ENCODE results near the gene METTL2B. TPM values are rescaled to one million over a fixed set of nuclear protein-coding genes. Genes with fewer than 3 reads are reported as not detected.
"Not testable (repeated sequence)": the region's sequence is repeated elsewhere in the genome, so short reads cannot be mapped to it uniquely, and the experiment has no call there.

METTL2B gene
- total RNA-seq, 1 donor from 2014 or later: 47.5 TPM

DNA sequence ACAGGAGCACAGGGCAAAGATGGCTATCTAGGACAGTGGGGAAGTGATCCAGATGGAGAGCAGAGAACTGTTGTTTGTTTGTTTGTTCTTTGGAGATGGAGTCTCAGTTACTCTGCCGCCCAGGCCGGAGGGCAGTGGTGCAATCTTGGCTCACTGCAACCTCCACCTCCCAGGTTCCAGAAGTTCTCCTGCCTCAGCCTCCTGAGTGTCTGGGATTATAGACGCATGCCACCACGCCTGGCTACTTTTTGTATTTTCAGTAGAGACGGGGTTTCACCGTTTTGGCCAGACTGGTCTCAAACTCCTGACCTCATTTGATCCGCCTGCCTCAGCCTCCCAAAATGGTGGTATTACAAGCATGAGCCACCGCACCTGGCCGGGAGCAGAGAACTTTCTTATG is 20.9 kb downstream of the METTL2B start:
- H3K4me3 ChIP-seq (ENCODE audit: low read depth, low read length): no peak overlapping the region
- TF ChIP-seq, protein P1, sequence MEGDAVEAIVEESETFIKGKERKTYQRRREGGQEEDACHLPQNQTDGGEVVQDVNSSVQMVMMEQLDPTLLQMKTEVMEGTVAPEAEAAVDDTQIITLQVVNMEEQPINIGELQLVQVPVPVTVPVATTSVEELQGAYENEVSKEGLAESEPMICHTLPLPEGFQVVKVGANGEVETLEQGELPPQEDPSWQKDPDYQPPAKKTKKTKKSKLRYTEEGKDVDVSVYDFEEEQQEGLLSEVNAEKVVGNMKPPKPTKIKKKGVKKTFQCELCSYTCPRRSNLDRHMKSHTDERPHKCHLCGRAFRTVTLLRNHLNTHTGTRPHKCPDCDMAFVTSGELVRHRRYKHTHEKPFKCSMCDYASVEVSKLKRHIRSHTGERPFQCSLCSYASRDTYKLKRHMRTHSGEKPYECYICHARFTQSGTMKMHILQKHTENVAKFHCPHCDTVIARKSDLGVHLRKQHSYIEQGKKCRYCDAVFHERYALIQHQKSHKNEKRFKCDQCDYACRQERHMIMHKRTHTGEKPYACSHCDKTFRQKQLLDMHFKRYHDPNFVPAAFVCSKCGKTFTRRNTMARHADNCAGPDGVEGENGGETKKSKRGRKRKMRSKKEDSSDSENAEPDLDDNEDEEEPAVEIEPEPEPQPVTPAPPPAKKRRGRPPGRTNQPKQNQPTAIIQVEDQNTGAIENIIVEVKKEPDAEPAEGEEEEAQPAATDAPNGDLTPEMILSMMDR (IDR thresholded peaks at IDR 0.05; ENCODE audit: insufficient read depth, low read length, poor library complexity, severe bottlenecking): no peak
- no peaks in the 10 kb centered on the region for H3K36me3 ChIP-seq (ENCODE audit: control insufficient read depth, insufficient read depth, low read length)
- no peak for DNase-seq (ENCODE audit: low read depth)
- H3K27me3 ChIP-seq (ENCODE audit: control insufficient read depth, insufficient read depth, low read length): no peaks in the 10 kb centered on the region

DNA sequence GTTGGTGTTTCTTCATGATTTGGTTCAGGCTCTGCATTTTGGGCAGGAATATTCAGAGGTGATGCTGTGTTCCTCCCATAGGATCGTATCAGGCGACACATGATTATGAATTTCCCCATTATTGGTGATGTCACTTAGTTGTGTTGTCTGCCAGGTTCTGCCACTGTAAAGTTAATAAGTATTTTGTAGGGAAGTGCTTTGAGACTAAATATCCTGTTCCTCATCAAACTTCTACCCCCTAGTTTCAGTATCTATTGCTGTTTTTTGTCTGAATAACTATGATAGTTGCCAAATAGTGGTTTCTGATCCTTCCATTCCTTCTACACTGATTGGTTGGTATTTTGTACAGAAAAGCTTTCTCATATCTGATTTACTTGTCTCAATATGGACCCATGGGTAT is 28.9 kb downstream of the METTL2B start:
- DNase-seq (ENCODE audit: low read depth); H3K4me3 ChIP-seq (ENCODE audit: low read depth, low read length): not testable (repeated sequence)

DNA sequence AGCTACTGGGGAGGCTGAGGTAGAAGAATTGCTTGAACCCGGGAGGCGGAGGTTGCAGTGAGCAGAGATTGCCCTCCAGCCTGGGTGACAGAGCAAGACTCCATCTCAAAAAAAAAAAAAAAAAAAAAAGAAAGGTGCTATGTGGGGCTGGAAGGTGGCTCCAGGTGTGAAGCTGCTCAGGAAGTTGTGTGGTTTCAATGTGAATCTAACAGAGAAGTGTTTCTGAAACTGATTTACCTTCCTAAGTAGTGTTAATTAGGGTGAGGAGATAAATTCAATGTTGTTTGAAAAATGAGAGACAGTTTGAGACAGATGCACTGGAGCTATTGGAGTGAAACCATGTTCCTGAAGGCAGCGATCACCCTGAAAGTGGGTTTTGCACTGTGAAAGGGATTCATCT is 30.3 kb downstream of the METTL2B start:
- not testable (repeated sequence) for H3K4me3 ChIP-seq (ENCODE audit: low read depth, low read length); H3K36me3 ChIP-seq (ENCODE audit: control insufficient read depth, insufficient read depth, low read length); DNase-seq (ENCODE audit: low read depth); H3K27me3 ChIP-seq (ENCODE audit: control insufficient read depth, insufficient read depth, low read length)

More for the DNA sequence above, 28.9 kb downstream of the METTL2B start:
- not testable (repeated sequence) for H3K27me3 ChIP-seq (ENCODE audit: control insufficient read depth, insufficient read depth, low read length); H3K36me3 ChIP-seq (ENCODE audit: control insufficient read depth, insufficient read depth, low read length)

DNA sequence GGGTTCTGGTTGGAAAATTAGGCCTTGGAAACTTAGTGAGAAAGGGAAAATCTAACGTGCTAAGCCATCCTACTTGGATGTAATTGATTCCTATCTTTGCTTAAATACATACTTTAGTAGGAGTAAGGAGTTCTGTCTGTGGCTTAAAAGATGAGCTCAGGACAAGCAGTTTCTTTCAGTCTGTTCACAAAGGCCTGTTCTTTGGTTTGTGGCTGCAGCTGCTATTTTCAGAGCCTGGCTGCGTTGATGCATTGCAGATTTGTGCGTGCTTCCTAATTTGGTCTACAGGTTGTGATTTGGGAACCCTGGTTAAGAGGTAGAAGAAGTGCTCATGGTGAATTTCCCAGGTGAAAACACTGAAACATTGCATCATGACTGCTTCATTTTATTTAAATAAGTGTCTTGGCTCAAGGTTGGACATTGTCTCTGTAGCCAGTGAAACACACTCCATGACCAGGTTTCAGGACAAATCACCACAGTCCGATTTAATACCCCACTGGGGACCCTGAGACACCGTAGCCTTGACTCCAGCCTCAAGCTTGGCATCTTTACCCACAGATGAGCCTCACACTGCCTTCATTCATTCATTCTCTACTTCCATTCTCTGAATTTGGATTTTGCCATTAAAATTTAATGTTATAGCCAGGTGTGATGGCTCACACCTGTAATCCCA is 30.9 kb downstream of the METTL2B start:
- not testable (repeated sequence) for H3K27me3 ChIP-seq (ENCODE audit: control insufficient read depth, insufficient read depth, low read length); DNase-seq (ENCODE audit: low read depth); H3K4me3 ChIP-seq (ENCODE audit: low read depth, low read length); H3K36me3 ChIP-seq (ENCODE audit: control insufficient read depth, insufficient read depth, low read length)

DNA sequence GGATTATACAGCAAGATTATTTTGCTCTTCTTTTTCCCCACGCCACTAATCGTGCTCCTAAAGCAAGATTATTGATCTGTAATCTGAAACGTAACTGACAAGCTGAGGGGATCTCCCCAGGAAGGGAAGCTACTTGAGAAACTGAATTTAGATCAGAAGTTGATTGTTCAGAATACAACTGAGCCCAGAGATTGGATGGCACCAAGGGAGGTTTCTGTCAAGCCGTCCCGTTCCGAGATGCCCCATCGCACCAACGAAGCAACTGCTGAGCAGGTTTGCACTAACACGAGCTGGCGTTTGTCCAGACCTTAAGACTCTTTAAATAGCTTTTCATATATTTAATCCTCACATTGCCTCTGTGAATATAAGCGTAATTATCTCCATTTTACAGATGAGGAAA is 35.1 kb downstream of the METTL2B start:
- H3K4me3 ChIP-seq (ENCODE audit: low read depth, low read length); H3K36me3 ChIP-seq (ENCODE audit: control insufficient read depth, insufficient read depth, low read length); DNase-seq (ENCODE audit: low read depth); H3K27me3 ChIP-seq (ENCODE audit: control insufficient read depth, insufficient read depth, low read length): not testable (repeated sequence)

DNA sequence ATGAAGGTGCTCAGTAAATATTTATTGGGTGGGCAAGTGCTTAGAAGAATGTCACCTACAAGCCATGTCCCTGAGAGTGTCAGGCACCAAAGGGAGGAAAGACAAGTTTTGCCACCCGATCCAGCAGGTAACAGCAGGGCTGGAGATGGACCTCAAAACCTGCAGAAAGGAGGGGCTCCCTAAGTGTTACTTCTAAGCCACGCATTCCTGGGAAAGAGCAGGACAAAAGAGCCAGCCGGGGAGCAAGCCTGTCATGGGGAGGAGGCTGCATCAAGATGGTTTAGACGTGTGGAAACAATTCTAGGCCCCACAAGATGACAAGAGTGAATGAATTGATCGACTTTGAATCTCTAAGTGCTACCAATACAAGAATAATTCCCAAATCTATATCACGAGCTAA is 38.7 kb downstream of the METTL2B start:
- not testable (repeated sequence) for DNase-seq (ENCODE audit: low read depth); H3K4me3 ChIP-seq (ENCODE audit: low read depth, low read length); H3K36me3 ChIP-seq (ENCODE audit: control insufficient read depth, insufficient read depth, low read length); H3K27me3 ChIP-seq (ENCODE audit: control insufficient read depth, insufficient read depth, low read length)

DNA sequence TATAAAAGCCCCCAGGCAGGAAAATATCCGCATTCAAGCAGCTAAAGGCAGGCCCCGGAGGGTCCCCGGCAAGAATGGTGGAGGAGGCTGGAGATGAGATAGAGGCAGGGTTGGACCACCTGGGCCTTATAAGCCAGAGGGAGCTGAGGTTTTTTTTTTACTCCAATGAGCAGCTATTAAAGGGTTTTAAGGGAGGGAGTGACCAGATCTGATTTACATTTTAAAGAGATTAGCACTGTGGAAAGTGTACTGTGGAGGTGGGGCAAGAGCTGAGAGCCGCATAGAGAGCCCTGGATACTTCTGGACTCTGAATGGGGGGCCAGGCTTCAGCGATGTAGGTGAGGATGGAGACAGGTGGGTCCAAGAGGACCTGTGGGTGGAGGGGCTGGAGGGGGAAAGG is 40.5 kb downstream of the METTL2B start:
- not testable (repeated sequence) for DNase-seq (ENCODE audit: low read depth); H3K36me3 ChIP-seq (ENCODE audit: control insufficient read depth, insufficient read depth, low read length); H3K4me3 ChIP-seq (ENCODE audit: low read depth, low read length); H3K27me3 ChIP-seq (ENCODE audit: control insufficient read depth, insufficient read depth, low read length)

DNA sequence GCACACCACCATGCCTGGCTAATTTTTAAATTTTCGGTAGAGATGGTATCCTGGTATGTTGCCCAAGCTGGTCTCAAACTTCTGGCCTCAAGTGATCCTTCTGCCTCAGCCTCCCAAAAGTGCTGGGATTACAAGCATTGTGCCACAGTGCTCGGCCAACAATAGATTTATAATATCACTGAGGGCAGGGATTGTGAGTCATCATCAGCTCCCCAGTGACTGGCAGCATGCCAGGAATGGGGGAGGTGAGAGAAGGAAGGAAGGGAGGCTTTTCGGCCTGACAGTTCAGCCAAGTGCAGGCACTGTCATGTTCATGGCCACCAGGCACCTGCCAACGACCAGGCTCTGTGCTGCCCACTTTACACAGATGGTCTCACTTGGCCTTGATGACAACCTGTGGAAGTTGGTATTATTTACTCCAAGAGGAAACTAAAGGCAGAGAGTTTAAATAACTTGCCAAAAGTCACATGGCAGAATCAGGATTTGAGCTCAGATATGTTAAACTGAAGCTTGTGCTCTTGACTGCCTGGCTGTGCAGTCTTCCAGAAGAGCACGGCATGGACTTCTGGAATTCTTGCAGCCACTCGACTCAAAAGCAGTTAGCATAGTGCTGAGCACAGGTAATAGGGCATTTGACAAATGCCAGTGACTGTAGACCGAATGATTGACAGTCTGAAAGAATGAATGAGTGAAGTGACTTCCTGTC is 46.8 kb downstream of the METTL2B start:
- H3K4me3 ChIP-seq (ENCODE audit: low read depth, low read length); DNase-seq (ENCODE audit: low read depth); H3K27me3 ChIP-seq (ENCODE audit: control insufficient read depth, insufficient read depth, low read length); H3K36me3 ChIP-seq (ENCODE audit: control insufficient read depth, insufficient read depth, low read length): not testable (repeated sequence)

DNA sequence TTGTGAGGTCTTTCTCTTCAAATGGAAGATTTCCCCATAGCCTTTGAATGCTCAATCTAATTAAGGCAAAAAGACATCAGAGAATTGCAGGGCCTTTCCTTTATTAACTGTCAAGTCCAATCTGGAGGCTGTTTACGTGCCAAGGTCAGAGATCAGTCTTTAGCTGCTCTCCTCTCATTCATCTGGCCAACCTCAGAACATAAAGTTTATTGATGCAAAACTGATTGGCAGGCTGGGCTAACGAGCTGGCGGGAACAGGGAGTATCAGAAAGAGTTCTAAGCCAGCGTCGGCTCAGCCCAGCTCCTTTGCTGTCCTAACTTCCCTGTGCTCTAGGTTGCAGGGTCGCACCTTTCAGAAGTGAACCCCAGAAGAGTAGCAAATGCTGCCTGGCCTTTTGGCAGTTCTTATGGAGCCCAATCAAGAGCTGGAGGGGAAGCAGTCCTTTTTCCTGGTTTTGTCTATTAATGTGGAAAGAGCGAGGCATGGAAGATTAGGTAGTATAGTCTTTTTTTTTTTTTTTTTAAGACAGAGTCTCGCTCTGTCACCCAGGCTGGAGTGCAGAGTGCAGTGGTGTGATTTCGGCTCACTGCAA is 47.5 kb downstream of the METTL2B start:
- not testable (repeated sequence) for H3K27me3 ChIP-seq (ENCODE audit: control insufficient read depth, insufficient read depth, low read length); DNase-seq (ENCODE audit: low read depth); H3K4me3 ChIP-seq (ENCODE audit: low read depth, low read length); H3K36me3 ChIP-seq (ENCODE audit: control insufficient read depth, insufficient read depth, low read length)

DNA sequence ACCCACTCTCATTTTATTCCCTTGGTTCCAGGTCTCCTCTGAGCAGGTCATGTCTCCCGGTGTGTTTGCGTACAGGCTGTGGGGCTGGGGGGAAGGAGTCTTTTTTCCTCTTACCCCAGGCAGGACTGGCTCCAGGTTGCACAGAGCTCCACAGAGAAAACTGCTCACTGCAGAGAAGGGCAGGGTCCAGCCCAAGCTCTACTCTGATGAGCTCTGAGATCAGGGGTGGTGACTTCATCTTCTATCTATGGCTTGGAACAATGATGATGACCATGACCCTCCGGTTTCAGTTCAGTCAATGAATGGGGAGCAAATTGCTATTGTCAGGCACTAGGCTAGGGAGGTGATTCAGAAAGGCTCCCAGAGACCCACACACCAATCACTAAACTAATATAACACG is 49.0 kb downstream of the METTL2B start:
- H3K27me3 ChIP-seq (ENCODE audit: control insufficient read depth, insufficient read depth, low read length); H3K4me3 ChIP-seq (ENCODE audit: low read depth, low read length); DNase-seq (ENCODE audit: low read depth); H3K36me3 ChIP-seq (ENCODE audit: control insufficient read depth, insufficient read depth, low read length): not testable (repeated sequence)

DNA sequence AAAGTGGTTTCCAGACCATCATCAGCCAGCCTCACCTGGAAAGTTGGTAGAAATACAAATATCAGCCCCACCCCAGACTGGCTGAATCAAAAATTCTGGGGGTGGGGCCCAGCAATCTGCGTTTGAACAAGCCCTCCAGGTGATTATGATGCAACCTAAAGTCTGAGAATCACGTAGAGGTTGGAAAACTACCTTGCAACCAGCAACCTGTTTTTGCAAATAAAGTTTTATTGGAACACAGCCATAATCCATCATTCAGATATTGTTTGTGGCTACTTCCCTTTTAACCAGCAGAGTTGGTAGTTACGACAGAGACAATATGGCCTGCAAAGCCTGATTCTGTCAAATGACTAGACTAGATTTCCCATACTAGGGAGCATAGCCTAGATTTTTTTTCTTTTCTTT is 49.5 kb downstream of the METTL2B start:
- not testable (repeated sequence) for H3K36me3 ChIP-seq (ENCODE audit: control insufficient read depth, insufficient read depth, low read length); H3K4me3 ChIP-seq (ENCODE audit: low read depth, low read length); H3K27me3 ChIP-seq (ENCODE audit: control insufficient read depth, insufficient read depth, low read length); DNase-seq (ENCODE audit: low read depth)

DNA sequence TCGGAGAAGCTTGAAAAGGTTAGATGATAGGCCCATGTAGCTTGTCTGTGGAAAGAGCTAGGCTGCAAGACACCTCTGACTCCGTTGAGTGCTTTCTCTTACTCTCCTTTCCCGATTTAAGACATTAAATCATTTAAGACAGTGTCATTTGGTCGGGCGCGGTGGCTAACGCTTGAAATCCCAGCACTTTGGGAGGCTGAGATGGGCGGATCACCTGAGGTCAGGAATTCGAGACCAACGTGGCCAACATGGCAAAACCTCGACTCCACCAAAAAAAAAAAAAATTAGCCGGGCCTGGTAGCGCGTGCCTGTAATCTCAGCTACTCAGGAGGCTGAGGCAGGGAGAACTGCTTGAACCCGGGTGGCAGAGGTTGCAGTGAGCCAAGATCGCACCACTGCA is 52.6 kb downstream of the METTL2B start:
- not testable (repeated sequence) for H3K4me3 ChIP-seq (ENCODE audit: low read depth, low read length); H3K36me3 ChIP-seq (ENCODE audit: control insufficient read depth, insufficient read depth, low read length); H3K27me3 ChIP-seq (ENCODE audit: control insufficient read depth, insufficient read depth, low read length); DNase-seq (ENCODE audit: low read depth)

DNA sequence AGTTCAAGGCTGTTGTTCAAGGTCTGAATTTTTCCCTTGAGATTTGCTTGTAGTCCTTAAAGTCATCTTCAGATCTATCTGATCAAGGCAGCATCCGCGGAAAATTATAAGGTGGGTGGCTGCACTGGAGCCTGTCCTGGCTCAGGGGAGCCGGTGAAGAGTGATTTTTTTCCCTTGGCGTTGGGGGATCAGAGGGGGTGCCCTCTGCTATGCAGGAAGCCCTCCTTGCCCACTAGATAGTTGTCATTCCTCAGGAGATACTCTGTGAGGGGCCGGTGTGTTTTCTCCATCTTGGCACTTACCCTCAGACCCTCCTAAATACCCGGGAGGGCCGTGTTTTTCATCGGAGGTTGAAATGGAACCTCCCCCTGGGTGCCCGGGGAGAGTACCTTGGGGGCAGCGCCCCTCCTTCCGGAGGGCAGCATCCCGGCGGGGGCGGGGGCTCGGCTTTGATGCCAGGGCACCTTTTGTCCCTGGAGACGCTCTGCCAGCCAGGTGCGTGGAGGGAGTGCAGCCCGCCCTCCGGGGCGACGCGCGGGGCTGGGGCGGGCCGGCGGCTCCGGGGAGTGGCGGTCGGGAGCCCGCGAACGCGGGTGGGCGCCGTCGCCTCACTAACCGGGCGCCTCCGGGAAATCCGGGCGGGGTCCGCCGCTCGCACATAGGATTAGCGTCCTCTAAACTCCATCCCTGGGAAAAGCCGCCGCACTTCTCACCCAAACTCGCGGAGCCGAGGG is 53.7 kb downstream of the METTL2B start:
- not testable (repeated sequence) for DNase-seq (ENCODE audit: low read depth); H3K27me3 ChIP-seq (ENCODE audit: control insufficient read depth, insufficient read depth, low read length); H3K36me3 ChIP-seq (ENCODE audit: control insufficient read depth, insufficient read depth, low read length)
- H3K4me3 ChIP-seq (ENCODE audit: low read depth, low read length): peak overlapping the region; percentile 65

All from kidney epithelial cell (primary cell).